GM10847 (cell line): ENCODE data around the gene PHACTR4.

Experiments used
- POLR2A ChIP-seq: IDR thresholded peaks from 2 replicates; pipeline ENCODE4 v1.6.1; 2011; ENCODE audit not compliant: insufficient read length; ENCODE audit errors: extremely low read depth

The PHACTR4 gene

GRCh38 chr1:28509705-28510272, 140.2 kb downstream of the PHACTR4 start:
- TF ChIP-seq POLR2A, result no peak

GRCh38 chr1:28510273-28510969, 140.9 kb downstream of the PHACTR4 start:
- TF ChIP-seq POLR2A, result peak; percentile 59

- TF ChIP-seq POLR2A, result peak; percentile 40
Measured at GRCh38 chr1:28510970-28511440, 141.5 kb downstream of the PHACTR4 start.

- no peak for TF ChIP-seq POLR2A
Measured at GRCh38 chr1:28512058-28512611, 142.6 kb downstream of the PHACTR4 start.

GRCh38 chr1:28516518-28516956, 147.0 kb downstream of the PHACTR4 start:
- no peak for TF ChIP-seq POLR2A

GRCh38 chr1:28517649-28517999, 148.1 kb downstream of the PHACTR4 start:
- TF ChIP-seq POLR2A, result no peak

- peak; percentile 56 for TF ChIP-seq POLR2A
Measured at GRCh38 chr1:28518000-28518744, 148.6 kb downstream of the PHACTR4 start.

- TF ChIP-seq POLR2A, result no peak
Measured at GRCh38 chr1:28518745-28519341, 149.3 kb downstream of the PHACTR4 start.

GRCh38 chr1:28519946-28520725, 150.6 kb downstream of the PHACTR4 start:
- TF ChIP-seq POLR2A, result no peak

- no peak for TF ChIP-seq POLR2A
Measured at GRCh38 chr1:28521502-28522164, 152.1 kb downstream of the PHACTR4 start.

GRCh38 chr1:28526886-28527285, 157.3 kb downstream of the PHACTR4 start:
- TF ChIP-seq POLR2A, result no peak

- TF ChIP-seq POLR2A, result no peak
Measured at GRCh38 chr1:28530456-28530855, 160.9 kb downstream of the PHACTR4 start.

- no peak for TF ChIP-seq POLR2A
Measured at GRCh38 chr1:28534671-28535070, 165.1 kb downstream of the PHACTR4 start.

- TF ChIP-seq POLR2A, result no peak
Measured at GRCh38 chr1:28535180-28535579, 165.6 kb downstream of the PHACTR4 start.

- TF ChIP-seq POLR2A, result no peak
Measured at GRCh38 chr1:28537457-28538199, 168.1 kb downstream of the PHACTR4 start.
